ENCODE measurements around the gene CALCB. TPM values are rescaled to one million over a fixed set of nuclear protein-coding genes. Genes with fewer than 3 reads are reported as not detected.

Gene CALCB
- total RNA-seq, 1 experiment from 2014 or later = 22.3 TPM

DNA sequence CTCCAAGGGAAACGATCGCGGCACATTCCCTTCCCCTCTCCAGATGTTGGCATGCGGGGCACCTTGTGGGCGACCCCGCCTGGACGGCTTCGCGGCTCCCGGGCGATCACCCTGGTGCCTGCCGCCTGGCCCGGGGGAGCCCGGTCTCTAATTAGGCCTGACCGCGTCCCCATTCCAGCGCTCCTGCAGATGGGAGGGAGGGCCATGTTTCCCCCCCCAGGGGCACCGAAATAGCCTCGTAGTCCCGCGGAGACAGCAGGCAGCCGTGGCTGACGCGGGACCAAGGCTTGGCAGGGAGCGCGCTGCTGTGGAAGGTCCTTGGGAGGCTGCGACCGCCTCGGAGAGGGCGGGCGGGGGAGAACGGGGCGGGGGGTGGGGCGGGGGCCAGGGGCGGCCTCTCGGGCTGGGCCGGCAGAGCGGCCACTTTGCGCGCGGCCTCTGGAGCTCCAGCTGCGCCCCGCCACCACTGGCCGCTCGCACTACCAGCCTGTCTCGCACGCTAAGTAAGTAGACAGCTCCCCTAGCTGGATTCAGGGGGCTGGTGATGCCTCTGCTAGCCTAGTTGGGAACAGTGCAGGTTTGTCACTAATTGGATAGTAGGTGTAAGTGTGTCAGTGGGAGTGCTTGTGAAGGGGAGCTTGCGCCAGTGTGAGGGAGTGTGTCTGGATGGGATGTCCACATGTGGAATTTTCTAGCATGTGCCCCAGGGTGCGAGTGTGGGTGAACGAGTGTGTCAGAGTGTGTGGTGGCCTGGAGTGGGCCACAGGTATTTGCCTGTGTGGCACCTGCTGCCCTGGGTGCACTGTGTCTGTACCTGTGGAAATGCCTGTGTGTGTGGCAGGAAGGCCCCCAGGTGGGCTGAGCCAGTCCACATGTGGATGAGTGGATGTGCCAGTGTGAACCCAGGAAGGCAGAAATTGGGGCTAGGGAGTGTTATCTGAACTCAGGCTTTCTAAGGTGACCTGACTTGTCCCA is 41.4 kb downstream of the CALCB start, which contains the start of gene INSC:
INSC (plus strand) TSS at position 423 of the 975 bp plus-strand sequence. CDS start 34,252 bp downstream, outside the sequence.
- Histone ChIP-seq H3K4me1 (ENCODE audit: insufficient read depth, low read length, poor library complexity, severe bottlenecking) (no peaks in the 10 kb centered on the region), H3K9me3 (ENCODE audit: low read depth, low read length, poor library complexity, severe bottlenecking) (no peaks in the 10 kb centered on the region), H3K27ac (ENCODE audit: low read depth, low read length, poor library complexity, severe bottlenecking) (no peak within 1 kb of the TSS), H3K4me3 (ENCODE audit: low read depth, low read length, poor library complexity, severe bottlenecking) (peak within 1 kb of the TSS; percentile 19), H3K36me3 (ENCODE audit: insufficient read depth, low read length, poor library complexity, severe bottlenecking) (no peaks in the 10 kb centered on the region), H3K27me3 (replicated peaks; ENCODE audit: insufficient read depth, low read depth, low read length, poor library complexity) (no peaks in the 10 kb centered on the region)
- intact Hi-C loops (cut with micrococcal nuclease; ENCODE audit: unreplicated experiment) = no loop called here
- ChIA-PET POLR2A (ENCODE audit: low non-redundant PET) (no interaction called here), CTCF (no interaction called here)
- BruUV-seq (replicated peaks) = no TSS peak
- TF ChIP-seq, protein P1, sequence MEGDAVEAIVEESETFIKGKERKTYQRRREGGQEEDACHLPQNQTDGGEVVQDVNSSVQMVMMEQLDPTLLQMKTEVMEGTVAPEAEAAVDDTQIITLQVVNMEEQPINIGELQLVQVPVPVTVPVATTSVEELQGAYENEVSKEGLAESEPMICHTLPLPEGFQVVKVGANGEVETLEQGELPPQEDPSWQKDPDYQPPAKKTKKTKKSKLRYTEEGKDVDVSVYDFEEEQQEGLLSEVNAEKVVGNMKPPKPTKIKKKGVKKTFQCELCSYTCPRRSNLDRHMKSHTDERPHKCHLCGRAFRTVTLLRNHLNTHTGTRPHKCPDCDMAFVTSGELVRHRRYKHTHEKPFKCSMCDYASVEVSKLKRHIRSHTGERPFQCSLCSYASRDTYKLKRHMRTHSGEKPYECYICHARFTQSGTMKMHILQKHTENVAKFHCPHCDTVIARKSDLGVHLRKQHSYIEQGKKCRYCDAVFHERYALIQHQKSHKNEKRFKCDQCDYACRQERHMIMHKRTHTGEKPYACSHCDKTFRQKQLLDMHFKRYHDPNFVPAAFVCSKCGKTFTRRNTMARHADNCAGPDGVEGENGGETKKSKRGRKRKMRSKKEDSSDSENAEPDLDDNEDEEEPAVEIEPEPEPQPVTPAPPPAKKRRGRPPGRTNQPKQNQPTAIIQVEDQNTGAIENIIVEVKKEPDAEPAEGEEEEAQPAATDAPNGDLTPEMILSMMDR (conservative IDR thresholded peaks at IDR 0.05; ENCODE audit: low read depth, low read length) = no peak
- TF ChIP-seq EZH2 (IDR thresholded peaks at IDR 0.05; ENCODE audit: borderline replicate concordance, low read depth, low read length, poor library complexity, severe bottlenecking) = no peak
- DNase-seq (ENCODE audit: low spot score) = no peak

DNA sequence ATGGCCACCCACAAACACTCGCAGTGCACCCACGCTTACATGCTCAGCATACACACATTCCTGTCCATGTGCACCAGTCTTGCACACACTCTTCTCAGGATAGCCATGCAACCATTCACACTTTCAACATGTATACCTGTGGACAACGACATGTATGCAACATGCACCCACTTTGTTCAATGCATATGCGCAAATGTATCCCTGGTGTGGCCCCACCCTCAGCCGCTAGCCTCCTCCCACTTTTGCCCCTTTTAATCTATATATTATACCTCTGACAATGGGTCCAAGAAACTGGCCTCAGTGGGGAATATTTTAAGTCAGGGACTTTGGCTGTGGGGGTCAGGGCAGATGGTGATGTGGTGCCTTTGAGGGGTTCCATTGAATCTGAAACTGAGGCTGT is 42.3 kb downstream of the CALCB start:
- ChIA-PET CTCF (no interaction called here), POLR2A (ENCODE audit: low non-redundant PET) (no interaction called here)
- TF ChIP-seq EZH2 (IDR thresholded peaks at IDR 0.05; ENCODE audit: borderline replicate concordance, low read depth, low read length, poor library complexity, severe bottlenecking) = no peak
- TF ChIP-seq, protein P1 (conservative IDR thresholded peaks at IDR 0.05; ENCODE audit: low read depth, low read length) = no peak
- DNase-seq (ENCODE audit: low spot score) = no peak
- no TSS peak for BruUV-seq (replicated peaks)
- Histone ChIP-seq H3K36me3 (ENCODE audit: insufficient read depth, low read length, poor library complexity, severe bottlenecking) (no peaks in the 10 kb centered on the region), H3K4me3 (ENCODE audit: low read depth, low read length, poor library complexity, severe bottlenecking) (no peak overlapping the region), H3K27ac (ENCODE audit: low read depth, low read length, poor library complexity, severe bottlenecking) (no peak overlapping the region), H3K27me3 (replicated peaks; ENCODE audit: insufficient read depth, low read depth, low read length, poor library complexity) (no peaks in the 10 kb centered on the region), H3K4me1 (ENCODE audit: insufficient read depth, low read length, poor library complexity, severe bottlenecking) (no peaks in the 10 kb centered on the region), H3K9me3 (ENCODE audit: low read depth, low read length, poor library complexity, severe bottlenecking) (no peaks in the 10 kb centered on the region)
- intact Hi-C loops (cut with micrococcal nuclease; ENCODE audit: unreplicated experiment) = no loop called here

DNA sequence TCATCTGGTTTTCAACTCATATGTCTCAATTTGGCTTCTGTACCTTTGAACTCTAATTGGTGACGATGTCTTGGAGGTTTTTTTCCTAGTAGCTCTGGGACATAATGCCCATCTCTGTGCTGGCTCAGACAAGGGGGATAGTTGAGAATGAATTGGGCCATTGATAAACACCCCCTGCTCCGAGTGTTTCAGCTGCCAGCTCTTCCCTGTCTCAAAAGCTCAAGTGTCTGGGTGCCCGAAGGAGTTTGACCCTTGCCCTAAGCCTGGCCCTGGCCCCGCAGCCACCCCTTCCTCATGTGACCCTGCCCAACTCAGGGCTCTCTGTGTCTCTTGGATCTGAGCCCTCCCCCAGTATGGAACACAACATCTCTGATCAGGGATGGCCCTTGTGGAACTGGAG is 44.4 kb downstream of the CALCB start:
- Histone ChIP-seq H3K4me3 (ENCODE audit: low read depth, low read length, poor library complexity, severe bottlenecking) (no peak overlapping the region), H3K4me1 (ENCODE audit: insufficient read depth, low read length, poor library complexity, severe bottlenecking) (no peaks in the 10 kb centered on the region), H3K27me3 (replicated peaks; ENCODE audit: insufficient read depth, low read depth, low read length, poor library complexity) (no peaks in the 10 kb centered on the region), H3K27ac (ENCODE audit: low read depth, low read length, poor library complexity, severe bottlenecking) (no peak overlapping the region), H3K36me3 (ENCODE audit: insufficient read depth, low read length, poor library complexity, severe bottlenecking) (no peaks in the 10 kb centered on the region), H3K9me3 (ENCODE audit: low read depth, low read length, poor library complexity, severe bottlenecking) (no peaks in the 10 kb centered on the region)
- DNase-seq (ENCODE audit: low spot score) = no peak
- intact Hi-C loops (cut with micrococcal nuclease; ENCODE audit: unreplicated experiment) = no loop called here
- no peak for TF ChIP-seq EZH2 (IDR thresholded peaks at IDR 0.05; ENCODE audit: borderline replicate concordance, low read depth, low read length, poor library complexity, severe bottlenecking)
- TF ChIP-seq, protein P1 (conservative IDR thresholded peaks at IDR 0.05; ENCODE audit: low read depth, low read length) = no peak
- POLR2A ChIA-PET (ENCODE audit: low non-redundant PET) = no interaction called here
- CTCF ChIA-PET = no interaction called here
- no TSS peak for BruUV-seq (replicated peaks)
